ENCODE measurements around the gene MYOD1. TPM values are rescaled to one million over a fixed set of nuclear protein-coding genes. Genes with fewer than 3 reads are reported as not detected.

MYOD1 gene
- total RNA-seq, 1 experiment from 2014 or later = not detected

- TF ChIP-seq TCF7L2 (IDR thresholded peaks at IDR 0.05; ENCODE audit: low read depth, low read length) = no peak
- TF ChIP-seq SIN3A (IDR thresholded peaks at IDR 0.05; ENCODE audit: borderline replicate concordance, insufficient read depth, low read depth, low read length) = no peak
- TF ChIP-seq, protein P1, sequence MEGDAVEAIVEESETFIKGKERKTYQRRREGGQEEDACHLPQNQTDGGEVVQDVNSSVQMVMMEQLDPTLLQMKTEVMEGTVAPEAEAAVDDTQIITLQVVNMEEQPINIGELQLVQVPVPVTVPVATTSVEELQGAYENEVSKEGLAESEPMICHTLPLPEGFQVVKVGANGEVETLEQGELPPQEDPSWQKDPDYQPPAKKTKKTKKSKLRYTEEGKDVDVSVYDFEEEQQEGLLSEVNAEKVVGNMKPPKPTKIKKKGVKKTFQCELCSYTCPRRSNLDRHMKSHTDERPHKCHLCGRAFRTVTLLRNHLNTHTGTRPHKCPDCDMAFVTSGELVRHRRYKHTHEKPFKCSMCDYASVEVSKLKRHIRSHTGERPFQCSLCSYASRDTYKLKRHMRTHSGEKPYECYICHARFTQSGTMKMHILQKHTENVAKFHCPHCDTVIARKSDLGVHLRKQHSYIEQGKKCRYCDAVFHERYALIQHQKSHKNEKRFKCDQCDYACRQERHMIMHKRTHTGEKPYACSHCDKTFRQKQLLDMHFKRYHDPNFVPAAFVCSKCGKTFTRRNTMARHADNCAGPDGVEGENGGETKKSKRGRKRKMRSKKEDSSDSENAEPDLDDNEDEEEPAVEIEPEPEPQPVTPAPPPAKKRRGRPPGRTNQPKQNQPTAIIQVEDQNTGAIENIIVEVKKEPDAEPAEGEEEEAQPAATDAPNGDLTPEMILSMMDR (IDR thresholded peaks at IDR 0.05) = no peak
- TF ChIP-seq POLR2AphosphoS5 (IDR thresholded peaks at IDR 0.05; ENCODE audit: low read depth, low read length) = no peak
- no peak for TF ChIP-seq REST (IDR thresholded peaks at IDR 0.05; ENCODE audit: insufficient read depth in 1 of 2, low read depth in 2 of 2, low read length in 1 of 2)
- in situ Hi-C loops (cut with HindIII; ENCODE audit: low pct_unique_long_range_greater_than_20kb, low sequenced_read_pairs) = no loop called here
Measured at GRCh38 chr11:17743026-17743807, 23.8 kb downstream of the MYOD1 start.

DNA sequence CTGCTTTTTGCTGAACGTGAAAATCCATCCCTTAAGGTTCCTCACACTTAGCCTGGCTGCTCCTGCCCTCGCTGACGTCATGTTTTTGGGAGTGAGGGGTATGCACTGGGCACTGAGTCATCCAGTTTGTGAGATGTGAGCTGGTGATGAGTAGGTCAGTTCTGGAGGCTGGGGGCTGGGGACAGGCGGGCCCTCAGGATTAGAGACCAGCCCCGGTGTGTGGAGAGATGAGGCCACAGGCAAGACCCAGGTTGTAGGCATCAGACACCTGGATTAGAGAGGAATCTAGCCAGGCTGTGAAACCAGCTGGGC is 24.4 kb downstream of the MYOD1 start:
- Histone ChIP-seq H3K36me3 (ENCODE audit: control insufficient read depth, insufficient read depth, low read length) (no peaks in the 10 kb centered on the region), H3K4me3 (ENCODE audit: low read depth in 2 of 2, low read length in 2 of 2) (no peak overlapping the region), H3K27me3 (ENCODE audit: control insufficient read depth, insufficient read depth, low read length) (no peaks in the 10 kb centered on the region), H3K4me1 (ENCODE audit: control insufficient read depth, insufficient read depth, low read length) (no peaks in the 10 kb centered on the region), H3K9me3 (ENCODE audit: control insufficient read depth, insufficient read depth, low read depth, low read length) (no peaks in the 10 kb centered on the region), H3K27ac (ENCODE audit: low read length) (no peak overlapping the region)
- DNase-seq (ENCODE audit: low read depth, low spot score) (no peak), ATAC-seq (no peak)
- no TSS peak for BruUV-seq (replicated peaks)
- POLR2A ChIA-PET = no interaction called here
- TF ChIP-seq, protein P1 (IDR thresholded peaks at IDR 0.05) = no peak
- TF ChIP-seq SIN3A (IDR thresholded peaks at IDR 0.05; ENCODE audit: borderline replicate concordance, insufficient read depth, low read depth, low read length) (no peak), REST (IDR thresholded peaks at IDR 0.05; ENCODE audit: insufficient read depth in 1 of 2, low read depth in 2 of 2, low read length in 1 of 2) (no peak), POLR2AphosphoS5 (IDR thresholded peaks at IDR 0.05; ENCODE audit: low read depth, low read length) (no peak), TCF7L2 (IDR thresholded peaks at IDR 0.05; ENCODE audit: low read depth, low read length) (no peak)
- CTCF ChIA-PET = interaction anchor here (1.4 kb wide), 1 partner anchor 13 kb away, joined by 3 read pairs; no protein-coding TSS in a partner anchor
- in situ Hi-C loops (cut with HindIII; ENCODE audit: low pct_unique_long_range_greater_than_20kb, low sequenced_read_pairs) = no loop called here
- intact Hi-C loops (cut with micrococcal nuclease; ENCODE audit: unreplicated experiment) = no loop called here

More at GRCh38 chr11:17743026-17743807, 23.8 kb downstream of the MYOD1 start:
- CTCF ChIA-PET = interaction anchor here (1.4 kb wide), 1 partner anchor 12 kb away, joined by 3 read pairs; no protein-coding TSS in a partner anchor
- no peak overlapping the region for H3K27ac ChIP-seq (ENCODE audit: low read length)
- BruUV-seq (replicated peaks) = no TSS peak
- ATAC-seq = no peak
- H3K36me3 ChIP-seq (ENCODE audit: control insufficient read depth, insufficient read depth, low read length) = no peaks in the 10 kb centered on the region
- intact Hi-C loops (cut with micrococcal nuclease; ENCODE audit: unreplicated experiment) = no loop called here
- no peaks in the 10 kb centered on the region for H3K9me3 ChIP-seq (ENCODE audit: control insufficient read depth, insufficient read depth, low read depth, low read length)
- no peak overlapping the region for H3K4me3 ChIP-seq (ENCODE audit: low read depth in 2 of 2, low read length in 2 of 2)
- no peaks in the 10 kb centered on the region for H3K27me3 ChIP-seq (ENCODE audit: control insufficient read depth, insufficient read depth, low read length)
- DNase-seq (ENCODE audit: low read depth, low spot score) = no peak
- no peaks in the 10 kb centered on the region for H3K4me1 ChIP-seq (ENCODE audit: control insufficient read depth, insufficient read depth, low read length)
- POLR2A ChIA-PET = no interaction called here

All from Panc1 (cell line).